ENCODE results near the gene PGAP6.

The PGAP6 gene

DNA sequence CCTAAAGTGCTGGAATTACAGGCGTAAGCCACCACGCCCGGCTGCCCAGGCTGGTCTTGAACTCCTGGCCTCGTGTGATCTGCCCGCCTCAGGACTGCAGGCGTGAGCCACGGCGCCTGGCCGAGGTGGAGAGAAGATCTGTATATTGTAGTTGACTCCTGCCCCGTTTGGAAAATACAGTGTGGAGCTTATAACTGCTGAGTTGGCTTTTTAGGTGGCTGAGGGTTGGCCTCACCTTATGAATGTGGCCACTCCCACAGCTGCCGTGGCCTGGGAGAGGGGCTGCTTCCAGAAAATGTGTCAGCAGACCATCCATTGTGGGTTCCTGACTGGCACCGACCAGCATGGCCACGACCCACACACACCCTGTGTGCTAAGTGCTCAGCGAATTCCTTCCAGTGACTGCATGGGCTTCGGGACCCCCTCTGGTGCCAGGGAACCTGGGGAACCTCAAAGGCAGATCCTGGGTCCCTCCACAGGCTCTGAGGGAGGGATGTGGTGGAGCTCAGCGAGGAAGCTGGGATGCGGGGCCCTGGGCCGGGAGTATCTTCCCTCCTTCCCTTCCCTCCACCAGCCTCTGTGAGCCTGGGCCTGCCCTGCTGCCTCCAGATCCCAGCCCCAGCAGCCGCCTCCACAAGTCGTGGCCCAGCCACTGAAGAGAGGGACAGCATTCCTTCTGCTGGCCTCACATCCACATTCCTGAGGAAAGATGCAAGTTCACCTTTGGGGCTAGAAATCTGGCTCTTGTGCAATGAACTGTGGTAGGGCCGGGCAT, 32.8 kb upstream of the PGAP6 start:
- H3K27me3 ChIP-seq (replicated peaks; ENCODE audit: insufficient read depth, low read length) = no peaks in the 10 kb centered on the region
- no peaks in the 10 kb centered on the region for H3K79me2 ChIP-seq (ENCODE audit: low read length)
- H3K9me3 ChIP-seq (replicated peaks; ENCODE audit: insufficient read depth, low read length) = no peaks in the 10 kb centered on the region
- H3K4me2 ChIP-seq (ENCODE audit: low read depth, low read length) = no peak overlapping the region
- H3K4me3 ChIP-seq (ENCODE audit: low read length) = no peak overlapping the region
- no peaks in the 10 kb centered on the region for H3K9me2 ChIP-seq (replicated peaks; ENCODE audit: insufficient read depth, low read length)
- no peak overlapping the region for H2AFZ ChIP-seq (ENCODE audit: low read length)
- H3K36me3 ChIP-seq (replicated peaks; ENCODE audit: insufficient read depth, low read length) = no peaks in the 10 kb centered on the region
- no peaks in the 10 kb centered on the region for H4K20me1 ChIP-seq (ENCODE audit: insufficient read depth, low read length)
- no peak for DNase-seq
- no peaks in the 10 kb centered on the region for H3K4me1 ChIP-seq (ENCODE audit: low read length)
- no peaks in the 10 kb centered on the region for H3F3A ChIP-seq (ENCODE audit: insufficient read depth, low read length)
- TF ChIP-seq, protein P1, sequence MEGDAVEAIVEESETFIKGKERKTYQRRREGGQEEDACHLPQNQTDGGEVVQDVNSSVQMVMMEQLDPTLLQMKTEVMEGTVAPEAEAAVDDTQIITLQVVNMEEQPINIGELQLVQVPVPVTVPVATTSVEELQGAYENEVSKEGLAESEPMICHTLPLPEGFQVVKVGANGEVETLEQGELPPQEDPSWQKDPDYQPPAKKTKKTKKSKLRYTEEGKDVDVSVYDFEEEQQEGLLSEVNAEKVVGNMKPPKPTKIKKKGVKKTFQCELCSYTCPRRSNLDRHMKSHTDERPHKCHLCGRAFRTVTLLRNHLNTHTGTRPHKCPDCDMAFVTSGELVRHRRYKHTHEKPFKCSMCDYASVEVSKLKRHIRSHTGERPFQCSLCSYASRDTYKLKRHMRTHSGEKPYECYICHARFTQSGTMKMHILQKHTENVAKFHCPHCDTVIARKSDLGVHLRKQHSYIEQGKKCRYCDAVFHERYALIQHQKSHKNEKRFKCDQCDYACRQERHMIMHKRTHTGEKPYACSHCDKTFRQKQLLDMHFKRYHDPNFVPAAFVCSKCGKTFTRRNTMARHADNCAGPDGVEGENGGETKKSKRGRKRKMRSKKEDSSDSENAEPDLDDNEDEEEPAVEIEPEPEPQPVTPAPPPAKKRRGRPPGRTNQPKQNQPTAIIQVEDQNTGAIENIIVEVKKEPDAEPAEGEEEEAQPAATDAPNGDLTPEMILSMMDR (IDR thresholded peaks at IDR 0.05; ENCODE audit: low read length) = no peak
- TF ChIP-seq EZH2phosphoT487 (IDR thresholded peaks at IDR 0.05; ENCODE audit: low read length) (no peak), EZH2 (optimal IDR thresholded peaks at IDR 0.05; ENCODE audit: low read depth, low read length) (no peak)
- H3K27ac ChIP-seq (ENCODE audit: low read length) = no peak overlapping the region
- H3K9ac ChIP-seq (ENCODE audit: low read length) = no peak overlapping the region

GRCh38 chr16:411576-412265, 29.9 kb upstream of the PGAP6 start:
- Histone ChIP-seq H4K20me1 (ENCODE audit: insufficient read depth, low read length) (no peaks in the 10 kb centered on the region), H3K9me3 (replicated peaks; ENCODE audit: insufficient read depth, low read length) (no peaks in the 10 kb centered on the region), H3K27ac (ENCODE audit: low read length) (no peak overlapping the region), H3K4me2 (ENCODE audit: low read depth, low read length) (no peak overlapping the region), H2AFZ (ENCODE audit: low read length) (no peak overlapping the region), H3K4me1 (ENCODE audit: low read length) (no peaks in the 10 kb centered on the region), H3K9me2 (replicated peaks; ENCODE audit: insufficient read depth, low read length) (no peaks in the 10 kb centered on the region), H3K4me3 (ENCODE audit: low read length) (no peak overlapping the region), H3K36me3 (replicated peaks; ENCODE audit: insufficient read depth, low read length) (no peaks in the 10 kb centered on the region), H3K27me3 (replicated peaks; ENCODE audit: insufficient read depth, low read length) (no peaks in the 10 kb centered on the region), H3K79me2 (ENCODE audit: low read length) (no peaks in the 10 kb centered on the region), H3K9ac (ENCODE audit: low read length) (no peak overlapping the region), H3F3A (ENCODE audit: insufficient read depth, low read length) (no peaks in the 10 kb centered on the region)
- no peak for TF ChIP-seq EZH2 (optimal IDR thresholded peaks at IDR 0.05; ENCODE audit: low read depth, low read length)
- TF ChIP-seq EZH2phosphoT487 (IDR thresholded peaks at IDR 0.05; ENCODE audit: low read length) = no peak
- TF ChIP-seq, protein P1 (IDR thresholded peaks at IDR 0.05; ENCODE audit: low read length) = no peak
- no peak for DNase-seq

- H2AFZ ChIP-seq (ENCODE audit: low read length) = no peak overlapping the region
- H3K36me3 ChIP-seq (replicated peaks; ENCODE audit: insufficient read depth, low read length) = no peaks in the 10 kb centered on the region
- no peak overlapping the region for H3K27ac ChIP-seq (ENCODE audit: low read length)
- H3K9ac ChIP-seq (ENCODE audit: low read length) = no peak overlapping the region
- no peaks in the 10 kb centered on the region for H3K79me2 ChIP-seq (ENCODE audit: low read length)
- H3K4me1 ChIP-seq (ENCODE audit: low read length) = no peaks in the 10 kb centered on the region
- DNase-seq = no peak
- H3K9me2 ChIP-seq (replicated peaks; ENCODE audit: insufficient read depth, low read length) = no peaks in the 10 kb centered on the region
- H4K20me1 ChIP-seq (ENCODE audit: insufficient read depth, low read length) = no peaks in the 10 kb centered on the region
- no peaks in the 10 kb centered on the region for H3K9me3 ChIP-seq (replicated peaks; ENCODE audit: insufficient read depth, low read length)
- H3F3A ChIP-seq (ENCODE audit: insufficient read depth, low read length) = no peaks in the 10 kb centered on the region
- H3K4me3 ChIP-seq (ENCODE audit: low read length) = no peak overlapping the region
- no peak overlapping the region for H3K4me2 ChIP-seq (ENCODE audit: low read depth, low read length)
- H3K27me3 ChIP-seq (replicated peaks; ENCODE audit: insufficient read depth, low read length) = no peaks in the 10 kb centered on the region
- TF ChIP-seq, protein P1 (IDR thresholded peaks at IDR 0.05; ENCODE audit: low read length) = no peak
- TF ChIP-seq EZH2 (optimal IDR thresholded peaks at IDR 0.05; ENCODE audit: low read depth, low read length) (no peak), EZH2phosphoT487 (IDR thresholded peaks at IDR 0.05; ENCODE audit: low read length) (no peak)
Measured at GRCh38 chr16:410516-411178, 28.9 kb upstream of the PGAP6 start.

Measured in MM.1S (cell line).